Mucosa of gallbladder (tissue), 1 donor: ENCODE data around the gene RBMY1F. TPM values are rescaled to one million over a fixed set of nuclear protein-coding genes. Genes with fewer than 3 reads are reported as not detected.
"Not testable (repeated sequence)": the region's sequence is repeated elsewhere in the genome, so short reads cannot be mapped to it uniquely, and the experiment has no call there.

Experiments
- DNase-seq: peaks from one replicate; pipeline ENCODE4 v3.0.0-alpha.2; 2020; ENCODE audit warnings: low spot score
- total RNA-seq: library from RNA; stranded (reverse); gene quantifications from one replicate; pipeline ENCODE4 v1.2.1, GENCODE V29; 2021
- donor health status: DM: no; HTN: no; CAD: no.

The RBMY1F gene
- not detected for total RNA-seq

DNA sequence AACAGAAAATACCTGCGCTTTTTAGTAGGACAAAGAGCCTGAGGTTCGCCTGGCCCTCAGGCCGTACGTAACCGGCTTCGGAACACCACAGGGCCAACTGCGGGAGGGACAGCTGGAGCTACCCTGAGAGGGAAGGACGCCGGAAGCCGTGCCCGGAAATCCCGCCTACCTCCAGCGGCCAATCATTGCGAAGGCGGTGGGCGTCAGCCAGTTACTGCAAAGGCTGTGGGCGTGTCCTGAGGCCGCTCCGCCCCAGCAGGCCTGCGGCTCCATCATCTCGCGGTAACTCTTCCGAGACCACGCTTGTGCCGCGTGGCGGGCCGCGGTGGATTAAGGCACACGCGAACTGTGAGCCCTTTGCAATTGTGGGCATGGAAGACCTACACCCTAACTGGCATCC lies at the start of gene RBMY1F:
Gene RBMY1F, minus strand, starts transcription at position 101 of the 400 bp plus-strand sequence. CDS start 1,954 bp downstream, outside the sequence.
- not testable (repeated sequence) for DNase-seq

DNA sequence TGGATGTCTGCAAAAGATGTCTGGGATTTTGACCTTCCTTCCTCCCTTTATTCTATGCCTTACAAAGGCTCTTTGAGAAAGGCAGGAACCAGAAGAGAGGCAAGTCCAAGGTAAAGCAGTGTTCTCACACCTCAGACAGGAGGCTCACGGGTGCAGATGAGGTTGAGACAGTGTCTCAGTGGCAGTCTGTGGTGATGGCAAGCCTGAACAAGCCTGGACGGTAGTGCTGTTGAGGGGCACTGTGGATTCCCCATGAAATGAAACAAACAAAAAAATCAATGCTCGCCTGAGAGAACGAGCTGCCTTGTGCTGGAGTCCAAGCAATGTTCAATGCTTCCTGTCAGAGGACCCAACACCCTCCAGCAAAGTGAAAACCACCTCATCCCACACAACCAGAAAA lies 31.6 kb downstream of the RBMY1F start:
- DNase-seq = not testable (repeated sequence)

DNA sequence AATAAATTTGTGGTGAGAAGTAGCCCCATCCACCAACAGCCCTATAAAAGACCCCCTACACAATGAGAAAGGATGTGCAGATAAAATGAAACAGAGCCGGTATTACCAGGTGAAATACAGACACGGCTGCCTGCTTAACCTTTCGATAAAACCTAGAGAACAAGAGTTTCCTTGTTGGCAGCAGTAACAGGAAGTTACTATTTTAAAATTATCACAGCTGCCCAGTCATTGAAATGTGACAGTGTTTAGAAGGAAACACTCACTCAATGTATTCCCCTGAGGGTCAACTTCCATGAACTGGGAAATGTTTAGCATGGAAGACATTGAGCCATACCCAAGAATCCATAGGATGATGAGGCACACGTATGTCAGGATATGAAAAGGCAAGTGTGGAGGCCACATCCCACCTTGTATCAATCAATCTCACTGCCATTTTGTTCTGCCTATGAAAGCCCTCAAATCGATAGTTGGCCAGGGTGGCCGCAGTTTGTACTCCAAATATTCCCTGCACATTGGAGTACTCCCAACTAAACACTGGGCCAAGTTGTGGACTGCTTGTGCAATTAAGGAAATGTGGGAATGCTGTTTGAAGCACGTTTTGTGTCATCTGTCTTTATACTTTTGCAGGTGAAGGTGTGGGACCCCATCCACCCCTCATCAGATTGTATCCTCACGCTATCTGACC lies 41.6 kb downstream of the RBMY1F start:
- DNase-seq = not testable (repeated sequence)

DNA sequence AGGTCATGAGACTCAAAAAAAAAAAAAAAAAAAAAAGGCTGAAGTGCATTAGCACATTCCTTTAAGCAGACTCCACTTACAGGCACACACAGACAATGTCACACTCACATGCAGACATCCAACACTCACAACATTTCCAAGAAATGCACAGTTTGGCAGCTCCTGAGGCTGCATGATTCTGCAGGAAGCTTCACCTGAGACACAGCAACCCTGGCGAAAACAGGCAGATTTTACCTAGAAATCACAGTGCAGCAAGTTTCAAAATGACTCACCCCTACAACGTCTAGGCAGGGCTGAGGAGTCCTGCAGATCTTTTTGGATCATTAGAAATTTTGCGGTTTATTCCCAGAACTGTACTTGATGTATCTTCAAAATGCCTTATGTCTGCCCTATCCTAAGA lies 48.0 kb downstream of the RBMY1F start:
- DNase-seq = not testable (repeated sequence)

DNA sequence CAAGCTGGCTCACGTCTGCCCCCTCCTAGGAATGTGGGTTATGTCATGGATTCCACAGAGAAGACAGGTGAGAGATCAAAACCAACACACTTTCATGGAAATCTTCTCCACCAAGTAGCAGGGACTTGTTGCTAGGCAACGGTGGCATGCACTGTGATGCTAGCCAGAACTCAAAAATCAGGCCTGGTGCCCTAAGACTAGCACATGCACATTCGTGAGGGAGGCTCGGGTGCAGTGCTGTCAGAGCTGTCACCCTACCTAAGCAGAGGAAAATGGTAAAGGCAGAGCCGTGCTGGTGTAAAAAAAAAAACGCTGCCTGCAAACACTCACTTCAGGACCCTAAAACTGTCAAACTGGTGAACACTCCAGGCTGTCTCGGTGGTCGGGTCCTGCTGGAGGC lies 52.2 kb downstream of the RBMY1F start:
- not testable (repeated sequence) for DNase-seq

Other genes starting within 250 kb of the RBMY1F start
- gene RBMY1J, start 220.5 kb upstream of the RBMY1F start, total RNA-seq = not detected